Mesothelial cell of epicardium (in vitro differentiated cells): ENCODE measurements around the gene MECR. TPM values are rescaled to one million over a fixed set of nuclear protein-coding genes. Genes with fewer than 3 reads are reported as not detected.

ENCODE experiments used
- DNase-seq, 2 experiments: peaks; one replicate each; pipeline ENCODE4 v3.0.0; 2021; ENCODE audit warnings: low spot score in 2 of 2; ENCODE audit not compliant: unreplicated experiment in 2 of 2
- H3K27ac Mint-ChIP-seq: 2 replicates; pipeline ENCODE4 v1.8.0; 2021; ENCODE audit warnings: mixed read lengths
- H3K27me3 Mint-ChIP-seq: 2 replicates; pipeline ENCODE4 v1.8.0; 2021; ENCODE audit warnings: low read depth, mixed read lengths
- H3K36me3 Mint-ChIP-seq: 2 replicates; pipeline ENCODE4 v1.8.0; 2021; ENCODE audit warnings: mixed read lengths
- H3K4me1 Mint-ChIP-seq: 2 replicates; pipeline ENCODE4 v1.8.0; 2021; ENCODE audit warnings: mixed read lengths
- H3K4me3 Mint-ChIP-seq: 2 replicates; pipeline ENCODE4 v1.8.0; 2021; ENCODE audit warnings: mild to moderate bottlenecking, moderate library complexity, mixed read lengths
- H3K9me3 Mint-ChIP-seq: 2 replicates; pipeline ENCODE4 v1.8.0; 2021; ENCODE audit warnings: mixed read lengths
- total RNA-seq: library from RNA; stranded (reverse); gene quantifications from 3 replicates; pipeline ENCODE4 v1.2.1, GENCODE V29; 2021
- TF ChIP-seq, protein P1 (sequence below): fragments of 200-600 bp; sonication (generic); IDR thresholded peaks from one replicate; pipeline ENCODE4 v1.5.0; 2021; ENCODE audit warnings: antibody characterized with exemption; ENCODE audit not compliant: unreplicated experiment

Gene MECR
- total RNA-seq, 1 donor from 2014 or later: 36.6 TPM

DNA sequence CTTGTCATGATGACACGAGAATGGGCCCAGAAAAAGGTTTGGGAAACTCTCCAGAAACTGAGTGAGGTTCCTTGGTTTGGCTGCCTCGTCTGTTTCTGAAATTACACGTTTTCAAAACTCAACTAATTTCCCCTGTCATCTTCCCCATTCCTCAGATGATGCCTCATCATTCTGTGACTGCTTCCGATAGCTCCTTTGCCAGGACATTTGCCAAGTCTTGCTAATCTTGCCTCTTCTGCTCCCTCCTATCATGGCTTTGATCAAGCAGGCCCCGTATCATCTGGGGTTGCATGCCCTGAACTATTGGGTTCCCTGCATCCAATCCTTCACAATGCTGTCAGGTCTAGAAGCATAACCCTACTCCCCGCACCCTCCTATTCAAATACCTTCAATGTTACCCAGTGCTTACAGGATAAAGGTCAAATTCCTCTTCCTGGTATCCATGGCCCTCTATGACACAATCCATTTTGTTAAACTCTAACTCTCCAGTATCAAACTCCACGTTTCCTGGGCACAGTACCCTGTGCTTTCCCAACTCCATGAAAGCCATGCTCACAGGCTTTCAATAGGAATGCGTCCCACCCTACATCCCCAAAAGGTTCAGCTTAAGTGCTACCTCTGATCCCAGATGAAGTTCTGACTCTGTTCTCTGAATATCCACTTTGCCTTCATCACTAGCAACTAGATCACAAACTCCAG is 84.8 kb downstream of the MECR start:
- no peak for DNase-seq
- Mint-ChIP-seq H3K36me3 (peaks cover 62% of the 10 kb centered on the region), H3K9me3 (no peaks in the 10 kb centered on the region), H3K27ac (peak overlapping the region; percentile 77), H3K27me3 (no peaks in the 10 kb centered on the region), H3K4me3 (no peak overlapping the region), H3K4me1 (peaks cover 8% of the 10 kb centered on the region)
- TF ChIP-seq, protein P1, sequence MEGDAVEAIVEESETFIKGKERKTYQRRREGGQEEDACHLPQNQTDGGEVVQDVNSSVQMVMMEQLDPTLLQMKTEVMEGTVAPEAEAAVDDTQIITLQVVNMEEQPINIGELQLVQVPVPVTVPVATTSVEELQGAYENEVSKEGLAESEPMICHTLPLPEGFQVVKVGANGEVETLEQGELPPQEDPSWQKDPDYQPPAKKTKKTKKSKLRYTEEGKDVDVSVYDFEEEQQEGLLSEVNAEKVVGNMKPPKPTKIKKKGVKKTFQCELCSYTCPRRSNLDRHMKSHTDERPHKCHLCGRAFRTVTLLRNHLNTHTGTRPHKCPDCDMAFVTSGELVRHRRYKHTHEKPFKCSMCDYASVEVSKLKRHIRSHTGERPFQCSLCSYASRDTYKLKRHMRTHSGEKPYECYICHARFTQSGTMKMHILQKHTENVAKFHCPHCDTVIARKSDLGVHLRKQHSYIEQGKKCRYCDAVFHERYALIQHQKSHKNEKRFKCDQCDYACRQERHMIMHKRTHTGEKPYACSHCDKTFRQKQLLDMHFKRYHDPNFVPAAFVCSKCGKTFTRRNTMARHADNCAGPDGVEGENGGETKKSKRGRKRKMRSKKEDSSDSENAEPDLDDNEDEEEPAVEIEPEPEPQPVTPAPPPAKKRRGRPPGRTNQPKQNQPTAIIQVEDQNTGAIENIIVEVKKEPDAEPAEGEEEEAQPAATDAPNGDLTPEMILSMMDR: no peak

DNA sequence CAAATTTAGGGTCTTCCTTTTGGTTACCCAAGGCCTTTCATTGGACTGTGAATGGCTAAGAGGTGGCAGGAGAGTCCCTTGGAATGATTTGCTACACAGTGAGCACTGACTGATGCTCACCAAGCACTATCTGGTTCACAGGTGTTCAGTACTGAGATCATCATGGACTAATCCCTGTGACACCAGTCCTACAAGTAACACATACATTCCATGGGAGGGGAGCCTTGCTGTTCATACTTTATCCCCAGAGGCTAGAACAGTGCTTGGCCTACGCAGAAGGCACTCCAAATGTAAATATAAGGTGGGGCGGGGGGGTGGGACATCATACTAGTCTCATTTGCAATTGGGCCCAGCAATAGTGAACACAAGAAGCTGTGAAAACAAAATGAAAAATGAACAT is 86.6 kb downstream of the MECR start:
- Mint-ChIP-seq H3K4me3 (no peak overlapping the region), H3K36me3 (peaks cover 46% of the 10 kb centered on the region), H3K4me1 (peaks cover 8% of the 10 kb centered on the region), H3K27ac (no peak overlapping the region), H3K9me3 (no peaks in the 10 kb centered on the region), H3K27me3 (no peaks in the 10 kb centered on the region)
- TF ChIP-seq, protein P1: no peak
- no peak for DNase-seq

DNA sequence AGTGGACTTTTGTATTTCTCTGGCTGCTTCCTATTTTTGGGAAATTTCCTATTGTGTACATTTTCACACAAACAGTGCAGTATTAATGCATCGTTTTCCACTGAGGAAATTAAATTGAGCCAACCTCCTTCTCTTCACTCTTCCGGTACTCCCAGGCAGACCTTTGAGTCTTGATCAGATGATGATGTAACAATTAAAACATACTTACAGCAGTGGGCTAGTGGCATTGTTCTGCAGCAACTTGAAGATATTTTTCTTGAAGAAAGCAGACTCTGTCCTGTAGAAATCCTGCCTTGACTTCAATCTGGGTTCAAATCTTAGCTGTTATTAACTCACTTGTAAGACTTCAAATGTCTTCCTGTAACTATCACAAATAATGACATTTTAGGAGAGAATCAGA is 88.0 kb downstream of the MECR start:
- H3K4me3 Mint-ChIP-seq: no peak overlapping the region
- peak overlapping the region; percentile 5 for H3K27ac Mint-ChIP-seq
- H3K4me1 Mint-ChIP-seq: peaks cover 8% of the 10 kb centered on the region
- no peak for DNase-seq
- peaks cover 31% of the 10 kb centered on the region for H3K36me3 Mint-ChIP-seq
- no peaks in the 10 kb centered on the region for H3K9me3 Mint-ChIP-seq
- TF ChIP-seq, protein P1: no peak
- H3K27me3 Mint-ChIP-seq: no peaks in the 10 kb centered on the region

Other genes with a start within 250 kb of the MECR start
- 28.3 to 31.0 TPM (median 29.1 TPM) in 3 replicates for gene TMEM200B, start 107.0 kb downstream of the MECR start, total RNA-seq
- gene SRSF4, start 49.0 kb downstream of the MECR start, total RNA-seq: 103 to 107 TPM (median 105 TPM) in 3 replicates
- gene PTPRU, start 5.6 kb upstream of the MECR start, total RNA-seq: 143 to 151 TPM (median 145 TPM) in 3 replicates